Naive thymus-derived CD4-positive, alpha-beta T cell (primary cell): Measurements from ENCODE around the gene RPS27. TPM values are rescaled to one million over a fixed set of nuclear protein-coding genes. Genes with fewer than 3 reads are reported as not detected.
"Not testable (repeated sequence)": the region's sequence is repeated elsewhere in the genome, so short reads cannot be mapped to it uniquely, and the experiment has no call there.

Source experiments
- ATAC-seq: fragments of 150-1000 bp; cut with Tn5 transposase; 2 replicates; pipeline ENCODE4 v1.10.0; 2021; ENCODE audit warnings: mild to moderate bottlenecking, moderate library complexity
- CTCF ChIA-PET: fragments of 350-600 bp; sonication (Branson Sonifier 250); formaldehyde crosslinking; loops from one replicate; lab custom pipeline; 2021; ENCODE audit warnings: antibody characterized with exemption; lab: Charles Lee
- POLR2A ChIA-PET: fragments of 350-600 bp; sonication (Branson Sonifier 250); formaldehyde crosslinking; loops from one replicate; lab custom pipeline; 2021; ENCODE audit warnings: antibody characterized with exemption, inconsistent platforms; lab: Charles Lee
- DNase-seq, 9 donors: peaks; one replicate each; pipeline versions ENCODE4 v3.0.0 to v3.0.0-alpha.2; 2020 to 2022; ENCODE audit warnings: mixed read lengths in 1 of 9
- H3K27ac ChIP-seq: one replicate; pipeline ENCODE4 v1.7.0; 2013; ENCODE audit warnings: mild to moderate bottlenecking, low read depth, low read length, moderate library complexity
- H3K27me3 ChIP-seq, 2 donors: one replicate each; pipeline ENCODE4 v1.7.0; 2013; ENCODE audit warnings: low read length in 2 of 2, mild to moderate bottlenecking in 2 of 2, moderate library complexity in 2 of 2; ENCODE audit not compliant: control insufficient read depth in 2 of 2, insufficient read depth in 2 of 2
- H3K36me3 ChIP-seq, 3 experiments: 1 replicate in 2 of 3; 2 replicates in 1 of 3; pipeline ENCODE4 v1.7.0; 2013; ENCODE audit warnings: low read length in 3 of 3, mild to moderate bottlenecking in 3 of 3, moderate library complexity in 1 of 3; ENCODE audit not compliant: insufficient read depth in 3 of 3, control insufficient read depth in 2 of 3
- H3K4me1 ChIP-seq, 2 donors: one replicate each; pipeline ENCODE4 v1.7.0; 2013; ENCODE audit warnings: low read length in 2 of 2, mild to moderate bottlenecking in 2 of 2, moderate library complexity in 1 of 2; ENCODE audit not compliant: control insufficient read depth in 2 of 2, insufficient read depth in 2 of 2
- H3K4me3 ChIP-seq: 2 replicates; pipeline ENCODE4 v1.7.0; 2013; ENCODE audit warnings: mild to moderate bottlenecking, low read length
- H3K9me3 ChIP-seq, 3 experiments: 1 replicate in 2 of 3; 2 replicates in 1 of 3; pipeline ENCODE4 v1.7.0; 2013; ENCODE audit warnings: low read length in 3 of 3; ENCODE audit not compliant: control insufficient read depth in 2 of 3
- H3K27ac Mint-ChIP-seq, 9 donors: one replicate each; pipeline ENCODE4 v1.8.0; 2020 to 2022; ENCODE audit warnings: mixed read lengths in 9 of 9, mild to moderate bottlenecking in 8 of 9, moderate library complexity in 5 of 9, inconsistent platforms in 2 of 9
- H3K27me3 Mint-ChIP-seq, 5 donors: one replicate each; pipeline ENCODE4 v1.8.0; 2021 to 2022; ENCODE audit warnings: mixed read lengths in 5 of 5, mild to moderate bottlenecking in 1 of 5
- H3K36me3 Mint-ChIP-seq, 5 donors: one replicate each; pipeline ENCODE4 v1.8.0; 2020 to 2022; ENCODE audit warnings: mixed read lengths in 5 of 5, mild to moderate bottlenecking in 3 of 5, inconsistent platforms in 1 of 5
- H3K4me1 Mint-ChIP-seq, 7 donors: one replicate each; pipeline ENCODE4 v1.8.0; 2020 to 2022; ENCODE audit warnings: mixed read lengths in 7 of 7, mild to moderate bottlenecking in 3 of 7, inconsistent platforms in 1 of 7
- H3K4me3 Mint-ChIP-seq, 10 donors: one replicate each; pipeline ENCODE4 v1.8.0; 2020 to 2022; ENCODE audit warnings: mild to moderate bottlenecking in 10 of 10, mixed read lengths in 10 of 10, moderate library complexity in 6 of 10, inconsistent platforms in 2 of 10
- H3K9me3 Mint-ChIP-seq, 11 donors: one replicate each; pipeline ENCODE4 v1.8.0; 2020 to 2022; ENCODE audit warnings: mixed read lengths in 11 of 11, mild to moderate bottlenecking in 4 of 11, inconsistent platforms in 1 of 11, moderate library complexity in 1 of 11
- intact Hi-C, 2 donors: fragments of 100-400 bp; cut with micrococcal nuclease; formaldehyde crosslinking; loops; one replicate each; pipeline ENCODE4 v1.15.1; 2023
- polyA plus RNA-seq, 2 donors: library from polyadenylated mRNA; unstranded; fragments of 300-500 nt; fragmentation: Illumina TruSeq; gene quantifications; one replicate each; pipeline ENCODE4 v1.2.3, GENCODE V29; 2021
- total RNA-seq, 6 experiments: library from RNA in 5 of 6; stranded (reverse) in 5 of 6; gene quantifications; 1 replicate in 5 of 6; 2 replicates in 1 of 6; pipeline ENCODE4 v1.2.3 and lab custom pipeline; 2021 to 2026

Gene RPS27
- total and polyA plus RNA-seq, 7 experiments from 2014 or later: 2,313 to 29,571 (median 7,996) TPM

DNA sequence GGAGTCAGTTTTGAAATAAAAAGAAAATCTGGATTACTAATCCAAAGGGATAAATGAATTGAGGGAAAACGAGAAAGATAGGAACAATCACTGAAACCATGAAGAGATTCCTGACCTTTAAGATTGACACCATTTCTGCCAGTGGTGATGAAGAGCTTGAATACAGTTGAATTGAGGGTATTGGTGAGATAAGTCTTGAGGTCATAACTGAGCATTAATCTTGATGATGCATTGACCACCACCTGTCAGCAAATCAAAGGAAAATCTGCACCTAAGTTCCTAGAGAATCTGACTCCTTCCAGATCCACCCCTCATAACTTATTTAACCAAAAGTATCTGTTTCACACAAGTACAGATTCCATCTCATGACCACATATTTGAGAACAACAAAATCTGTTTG lies 21.6 kb downstream of the RPS27 start:
- Histone ChIP-seq H3K9me3 (no peaks in the 10 kb centered on the region), H3K4me3 (no peak overlapping the region), H3K27ac (no peak overlapping the region), H3K27me3 (no peaks in the 10 kb centered on the region), H3K36me3 (no peaks in the 10 kb centered on the region), H3K4me1 (no peaks in the 10 kb centered on the region)
- intact Hi-C loops: no loop called here
- H3K9me3 Mint-ChIP-seq: no peaks in the 10 kb centered on the region
- no peaks in the 10 kb centered on the region for H3K4me1 Mint-ChIP-seq
- POLR2A ChIA-PET: no interaction called here
- no peak for ATAC-seq
- H3K4me3 Mint-ChIP-seq: no peak overlapping the region
- no peaks in the 10 kb centered on the region for H3K27me3 Mint-ChIP-seq
- CTCF ChIA-PET: no interaction called here
- H3K27ac Mint-ChIP-seq: no peak overlapping the region
- no peak for DNase-seq
- peaks cover 0 to 8% (median 5%) of the 10 kb centered on the region in 5 donors for H3K36me3 Mint-ChIP-seq

DNA sequence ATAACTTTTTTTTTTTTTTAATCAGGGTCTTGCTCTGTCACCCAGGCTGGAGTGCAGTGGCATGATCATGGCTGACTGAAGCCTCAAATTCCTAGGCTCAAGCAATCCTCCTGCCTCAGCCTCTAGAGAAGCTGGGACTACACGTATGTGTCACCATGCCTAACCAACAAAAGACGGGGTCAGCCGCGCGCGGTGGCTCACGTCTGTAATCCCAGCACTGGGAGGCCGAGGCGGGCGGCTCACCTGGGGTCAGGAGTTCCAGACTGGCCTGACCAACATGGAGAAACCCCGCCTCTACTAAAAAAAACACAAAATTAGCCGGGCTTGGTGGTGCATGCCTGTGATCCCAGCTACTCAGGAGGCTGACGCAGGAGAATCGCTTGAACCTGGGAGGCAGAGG lies 22.0 kb downstream of the RPS27 start:
- H3K4me3 ChIP-seq, CTCF ChIA-PET, POLR2A ChIA-PET, H3K9me3 ChIP-seq, H3K9me3 Mint-ChIP-seq, ATAC-seq, H3K36me3 Mint-ChIP-seq, intact Hi-C loops, DNase-seq, H3K4me1 Mint-ChIP-seq, H3K36me3 ChIP-seq, H3K27me3 ChIP-seq, H3K4me1 ChIP-seq, H3K27ac Mint-ChIP-seq, H3K4me3 Mint-ChIP-seq, H3K27ac ChIP-seq, H3K27me3 Mint-ChIP-seq: not testable (repeated sequence)

DNA sequence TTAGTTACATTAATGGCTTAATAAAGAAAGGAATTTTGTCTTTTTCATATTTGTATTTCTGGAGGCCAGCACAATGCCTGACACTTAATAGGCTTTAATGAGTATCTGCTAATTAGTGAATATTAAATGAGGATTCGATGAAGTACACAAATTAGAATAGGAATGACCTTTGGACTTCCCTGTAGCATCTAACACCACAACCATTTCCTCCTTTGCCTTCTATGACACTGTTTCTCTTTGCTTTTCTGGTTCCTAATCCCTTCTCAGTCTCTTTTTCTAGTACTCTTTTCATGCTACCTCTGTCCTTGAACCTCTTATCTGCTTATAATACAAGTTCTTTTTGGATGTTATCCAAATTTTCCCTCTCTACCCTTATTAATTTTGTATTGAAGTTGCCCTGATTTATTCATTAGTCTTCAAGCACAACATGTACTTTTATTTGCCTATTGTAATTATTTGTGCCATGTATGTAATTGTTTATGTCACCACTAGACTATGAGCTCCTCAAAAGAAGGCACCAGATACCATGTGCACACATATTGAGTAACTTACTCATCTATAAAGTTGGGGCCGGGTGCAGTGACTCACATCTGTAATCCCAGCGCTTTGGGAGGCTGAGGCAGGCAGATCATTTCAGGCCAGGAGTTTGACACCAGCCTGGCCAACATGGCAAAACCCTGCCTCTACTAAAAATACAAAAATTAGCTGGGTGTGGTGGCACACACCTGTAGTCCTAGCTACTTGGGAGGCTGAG lies 23.8 kb downstream of the RPS27 start:
- H3K27me3 Mint-ChIP-seq: peaks cover 0 to 2% (median 0%) of the 10 kb centered on the region in 5 donors
- intact Hi-C loops: no loop called here
- H3K27ac Mint-ChIP-seq: peak overlapping the region in 1 of 9 donors; percentile 54
- Histone ChIP-seq H3K36me3 (no peaks in the 10 kb centered on the region), H3K4me3 (no peak overlapping the region), H3K27ac (no peak overlapping the region), H3K27me3 (no peaks in the 10 kb centered on the region), H3K4me1 (no peaks in the 10 kb centered on the region), H3K9me3 (no peaks in the 10 kb centered on the region)
- no peaks in the 10 kb centered on the region for H3K9me3 Mint-ChIP-seq
- DNase-seq: no peak
- H3K4me1 Mint-ChIP-seq: no peaks in the 10 kb centered on the region
- ATAC-seq: no peak
- ChIA-PET POLR2A (no interaction called here), CTCF (no interaction called here)
- peaks cover 0 to 8% (median 5%) of the 10 kb centered on the region in 5 donors for H3K36me3 Mint-ChIP-seq
- H3K4me3 Mint-ChIP-seq: no peak overlapping the region

DNA sequence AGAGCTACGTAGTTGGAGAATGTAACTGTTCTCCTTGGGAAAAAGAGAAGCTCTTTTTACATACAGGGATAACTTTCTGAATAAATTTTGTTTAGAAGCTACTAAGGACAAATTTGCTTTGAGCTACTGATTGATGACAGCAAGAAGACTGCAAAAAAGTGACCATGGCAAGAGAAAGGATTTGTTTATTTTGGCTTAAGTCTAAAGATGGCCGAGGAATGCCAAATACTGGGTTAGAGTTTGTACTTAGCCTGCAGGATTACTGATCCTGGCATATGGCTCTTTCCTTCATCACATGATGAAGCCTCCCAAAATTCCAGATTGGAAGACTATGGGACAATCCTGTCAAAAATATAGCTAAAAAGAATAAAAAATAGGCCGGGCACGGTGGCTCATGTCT lies 28.7 kb downstream of the RPS27 start:
- no peaks in the 10 kb centered on the region for H3K4me1 ChIP-seq
- DNase-seq (no peak), ATAC-seq (no peak)
- no peak overlapping the region for H3K4me3 Mint-ChIP-seq
- intact Hi-C loops: no loop called here
- H3K27ac Mint-ChIP-seq: no peak overlapping the region
- peaks cover 0 to 2% (median 0%) of the 10 kb centered on the region in 5 donors for H3K27me3 Mint-ChIP-seq
- no peaks in the 10 kb centered on the region for H3K9me3 ChIP-seq
- H3K36me3 Mint-ChIP-seq: no peaks in the 10 kb centered on the region
- H3K4me1 Mint-ChIP-seq: no peaks in the 10 kb centered on the region
- H3K4me3 ChIP-seq: no peak overlapping the region
- H3K9me3 Mint-ChIP-seq: no peaks in the 10 kb centered on the region
- H3K36me3 ChIP-seq: no peaks in the 10 kb centered on the region
- H3K27me3 ChIP-seq: no peaks in the 10 kb centered on the region
- POLR2A ChIA-PET: no interaction called here
- H3K27ac ChIP-seq: no peak overlapping the region
- CTCF ChIA-PET: interaction anchor here (0.7 to 1.5 kb wide), 3 partner anchors 19 to 714 kb away, joined by 3 to 6 read pairs (median 3); no protein-coding TSS in a partner anchor

DNA sequence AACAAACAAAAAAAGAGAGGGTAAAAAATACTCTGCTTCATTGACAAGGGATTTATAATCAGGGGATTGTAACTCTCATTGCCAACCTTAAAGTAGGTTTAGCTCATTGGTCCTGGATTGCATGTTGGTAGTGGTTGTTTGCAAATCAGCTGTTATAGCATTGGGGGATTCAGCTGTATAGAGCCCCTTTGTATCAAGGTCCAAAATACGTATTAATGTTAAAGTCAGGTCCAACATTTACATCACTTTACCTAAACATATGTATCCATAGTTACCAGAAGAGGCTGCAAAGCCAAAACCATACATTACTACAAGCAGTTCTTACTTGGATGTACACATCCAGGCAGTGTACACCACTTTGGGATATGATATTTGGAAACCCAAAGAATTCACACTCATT lies 29.4 kb downstream of the RPS27 start:
- no peak for ATAC-seq
- intact Hi-C loops: no loop called here
- ChIA-PET POLR2A (no interaction called here), CTCF (interaction anchor here (0.7 to 1.5 kb wide), 3 partner anchors 20 to 715 kb away, joined by 3 to 6 read pairs (median 3); no protein-coding TSS in a partner anchor)
- no peak for DNase-seq
- Mint-ChIP-seq H3K4me3 (no peak overlapping the region), H3K27me3 (peaks cover 0 to 2% (median 0%) of the 10 kb centered on the region in 5 donors), H3K27ac (no peak overlapping the region), H3K36me3 (no peaks in the 10 kb centered on the region), H3K4me1 (no peaks in the 10 kb centered on the region), H3K9me3 (no peaks in the 10 kb centered on the region)
- no peaks in the 10 kb centered on the region for H3K27me3 ChIP-seq
- no peak overlapping the region for H3K27ac ChIP-seq
- no peaks in the 10 kb centered on the region for H3K36me3 ChIP-seq
- no peak overlapping the region for H3K4me3 ChIP-seq
- H3K9me3 ChIP-seq: no peaks in the 10 kb centered on the region
- H3K4me1 ChIP-seq: no peaks in the 10 kb centered on the region

DNA sequence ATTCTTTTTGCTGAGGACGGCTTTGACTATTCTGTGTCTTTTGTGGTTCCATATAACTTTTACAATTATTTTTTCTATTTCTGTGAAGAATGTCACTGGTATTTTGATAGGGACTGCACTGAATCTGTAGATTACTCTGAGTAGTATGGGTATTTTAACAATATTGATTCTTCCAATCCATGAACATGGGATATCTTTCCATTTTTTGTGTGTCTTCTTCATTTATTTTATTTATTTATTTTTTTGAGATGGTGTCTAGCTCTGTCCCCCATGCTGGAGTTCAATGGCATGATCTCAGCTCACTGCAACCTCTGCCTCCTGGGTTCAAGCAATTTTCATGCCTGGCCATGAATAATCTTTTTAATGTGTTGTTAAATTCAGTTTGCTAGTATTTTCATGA lies 43.1 kb downstream of the RPS27 start:
- H3K4me3 Mint-ChIP-seq, H3K4me3 ChIP-seq, H3K27me3 Mint-ChIP-seq, H3K36me3 ChIP-seq, H3K36me3 Mint-ChIP-seq, H3K27ac Mint-ChIP-seq, CTCF ChIA-PET, H3K4me1 Mint-ChIP-seq, POLR2A ChIA-PET, ATAC-seq, DNase-seq, H3K4me1 ChIP-seq, H3K27me3 ChIP-seq, intact Hi-C loops, H3K9me3 ChIP-seq, H3K27ac ChIP-seq, H3K9me3 Mint-ChIP-seq: not testable (repeated sequence)
